Activated gamma-delta T cell (primary cell): ENCODE results near the gene POLR1A.

Experiments used
- DNase-seq: peaks from one replicate; lab custom pipeline; 2025; lab: John Stamatoyannopoulos, UW
- total RNA-seq, 2 donors: gene quantifications; one replicate each; lab custom pipeline; 2026; lab: John Stamatoyannopoulos, UW

The POLR1A gene
- total RNA-seq, result 65.2 to 69.7 reads per million in 2 donors

GRCh38 chr2:86105252-86105968, at the start of gene POLR1A:
POLR1A (minus strand) TSS chr2:86105886; CDS start chr2:86105776, 110 bp downstream.
- DNase-seq, result peak; percentile 66

- DNase-seq, result no peak
Observed at GRCh38 chr2:86150502-86150901, 44.8 kb upstream of the POLR1A start.

- DNase-seq, result no peak
Observed at GRCh38 chr2:86147793-86148192, 42.1 kb upstream of the POLR1A start.

GRCh38 chr2:86143926-86144685, 38.4 kb upstream of the POLR1A start:
- DNase-seq, result no peak

GRCh38 chr2:86143307-86143706, 37.6 kb upstream of the POLR1A start:
- no peak for DNase-seq

- no peak for DNase-seq
Observed at GRCh38 chr2:86142436-86143257, 37.0 kb upstream of the POLR1A start.

- no peak for DNase-seq
Observed at GRCh38 chr2:86140969-86141392, 35.3 kb upstream of the POLR1A start.

GRCh38 chr2:86139981-86140380, 34.3 kb upstream of the POLR1A start:
- no peak for DNase-seq

- no peak for DNase-seq
Observed at GRCh38 chr2:86138736-86139625, 33.3 kb upstream of the POLR1A start.

GRCh38 chr2:86136141-86136540, 30.5 kb upstream of the POLR1A start:
- DNase-seq, result no peak

- DNase-seq, result no peak
Observed at GRCh38 chr2:86135653-86136052, 30.0 kb upstream of the POLR1A start.

- DNase-seq, result no peak
Observed at GRCh38 chr2:86134709-86135108, 29.0 kb upstream of the POLR1A start.

- no peak for DNase-seq
Observed at GRCh38 chr2:86124683-86125082, 19.0 kb upstream of the POLR1A start.

- no peak for DNase-seq
Observed at GRCh38 chr2:86123328-86123925, 17.7 kb upstream of the POLR1A start.

- DNase-seq, result no peak
Observed at GRCh38 chr2:86118130-86118529, 12.4 kb upstream of the POLR1A start.

GRCh38 chr2:86107031-86107430, 1.3 kb upstream of the POLR1A start:
- no peak for DNase-seq

- DNase-seq, result peak; percentile 71
Observed at GRCh38 chr2:86105969-86106945, 571 bp upstream of the POLR1A start, which contains the start of gene PTCD3. PTCD3 (plus strand) TSS chr2:86106235; CDS start chr2:86106248, 13 bp downstream.

GRCh38 chr2:86102157-86102556, 3.5 kb downstream of the POLR1A start:
- no peak for DNase-seq

- no peak for DNase-seq
Observed at GRCh38 chr2:86097913-86098312, 7.8 kb downstream of the POLR1A start.
